HTERT RPE-1 (cell line): Measurements from ENCODE around the gene CCNY.

Experiments
- in situ Hi-C: fragments of 300-500 bp; cut with MboI; formaldehyde crosslinking; loops from 4 replicates; pipeline ENCODE4 v1.14.3; 2020; ENCODE audit warnings: low sequenced_read_pairs

Gene CCNY

GRCh38 chr10:35423505-35424306 lies 87.4 kb downstream of the CCNY start:
- in situ Hi-C loops: no loop called here

- in situ Hi-C loops: no loop called here
Observed at GRCh38 chr10:35424680-35425285, 88.5 kb downstream of the CCNY start.

- in situ Hi-C loops: no loop called here
Observed at GRCh38 chr10:35425595-35425994, 89.3 kb downstream of the CCNY start.

GRCh38 chr10:35426657-35427056 lies 90.3 kb downstream of the CCNY start:
- in situ Hi-C loops: no loop called here

- in situ Hi-C loops: no loop called here
Observed at GRCh38 chr10:35427543-35427942, 91.2 kb downstream of the CCNY start.

- in situ Hi-C loops: no loop called here
Observed at GRCh38 chr10:35428521-35428920, 92.2 kb downstream of the CCNY start.

- in situ Hi-C loops: no loop called here
Observed at GRCh38 chr10:35432781-35433338, 96.6 kb downstream of the CCNY start.

- in situ Hi-C loops: no loop called here
Observed at GRCh38 chr10:35433851-35434426, 97.6 kb downstream of the CCNY start.

- in situ Hi-C loops: no loop called here
Observed at GRCh38 chr10:35434533-35434932, 98.2 kb downstream of the CCNY start.

- in situ Hi-C loops: no loop called here
Observed at GRCh38 chr10:35435824-35436223, 99.5 kb downstream of the CCNY start.

GRCh38 chr10:35437829-35438228 lies 101.5 kb downstream of the CCNY start:
- in situ Hi-C loops: no loop called here

- in situ Hi-C loops: no loop called here
Observed at GRCh38 chr10:35438718-35439571, 102.6 kb downstream of the CCNY start.

GRCh38 chr10:35440016-35440415 lies 103.7 kb downstream of the CCNY start:
- in situ Hi-C loops: no loop called here

GRCh38 chr10:35442028-35442427 lies 105.7 kb downstream of the CCNY start:
- in situ Hi-C loops: no loop called here

- in situ Hi-C loops: no loop called here
Observed at GRCh38 chr10:35442592-35442991, 106.3 kb downstream of the CCNY start.

- in situ Hi-C loops: no loop called here
Observed at GRCh38 chr10:35443858-35444257, 107.5 kb downstream of the CCNY start.

- in situ Hi-C loops: no loop called here
Observed at GRCh38 chr10:35445150-35445884, 109.0 kb downstream of the CCNY start.

- in situ Hi-C loops: no loop called here
Observed at GRCh38 chr10:35446439-35446838, 110.1 kb downstream of the CCNY start.

GRCh38 chr10:35447693-35448407 lies 111.5 kb downstream of the CCNY start:
- in situ Hi-C loops: no loop called here
